Measurements from ENCODE around the gene PIP4K2A.
"Not testable (repeated sequence)": the region's sequence is repeated elsewhere in the genome, so short reads cannot be mapped to it uniquely, and the experiment has no call there.

Gene PIP4K2A

GRCh38 chr10:22718659-22719058 is 4.3 kb upstream of the PIP4K2A start:
- not testable (repeated sequence) for DNase-seq

DNA sequence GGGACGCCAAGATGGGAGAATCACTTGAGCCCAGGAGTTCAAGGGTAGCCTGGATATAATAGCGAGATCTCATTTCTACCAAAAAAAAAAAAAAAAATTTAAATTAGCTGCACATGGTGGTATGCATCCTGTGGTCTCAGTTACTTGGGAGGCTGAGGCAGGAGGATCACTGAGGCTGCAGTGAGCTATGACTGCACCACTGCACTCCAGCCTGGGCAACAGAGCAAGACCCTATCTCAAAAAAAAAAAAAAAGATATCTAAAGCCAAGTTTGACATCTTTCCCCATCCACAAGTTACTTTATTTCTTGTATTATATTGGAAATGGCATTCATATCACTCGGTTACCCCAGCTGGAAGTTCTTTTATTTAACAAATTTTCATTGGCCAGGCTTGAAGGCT is 3.4 kb upstream of the PIP4K2A start:
- DNase-seq = no peak

DNA sequence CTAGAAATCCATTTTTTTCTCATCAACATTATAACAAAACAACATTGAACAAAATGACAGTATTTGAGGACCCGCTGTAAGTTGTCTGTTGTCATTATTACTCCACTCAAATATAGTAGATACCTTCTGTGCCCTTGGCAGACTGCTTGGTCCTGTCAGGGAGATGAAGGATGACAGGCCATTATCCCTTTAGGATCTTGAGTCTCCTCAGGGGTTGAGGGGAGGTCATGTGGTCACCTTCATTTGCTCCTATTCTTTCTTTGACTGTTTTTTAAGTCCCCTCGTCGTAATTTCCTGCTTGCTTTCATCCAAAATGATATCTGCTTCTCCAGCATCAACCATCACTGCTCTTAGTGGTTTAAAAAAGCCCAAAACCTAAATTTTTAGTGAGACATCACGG is 2.6 kb upstream of the PIP4K2A start:
- DNase-seq = no peak

- DNase-seq = no peak
Observed at GRCh38 chr10:22715290-22715625, 880 bp upstream of the PIP4K2A start.

DNA sequence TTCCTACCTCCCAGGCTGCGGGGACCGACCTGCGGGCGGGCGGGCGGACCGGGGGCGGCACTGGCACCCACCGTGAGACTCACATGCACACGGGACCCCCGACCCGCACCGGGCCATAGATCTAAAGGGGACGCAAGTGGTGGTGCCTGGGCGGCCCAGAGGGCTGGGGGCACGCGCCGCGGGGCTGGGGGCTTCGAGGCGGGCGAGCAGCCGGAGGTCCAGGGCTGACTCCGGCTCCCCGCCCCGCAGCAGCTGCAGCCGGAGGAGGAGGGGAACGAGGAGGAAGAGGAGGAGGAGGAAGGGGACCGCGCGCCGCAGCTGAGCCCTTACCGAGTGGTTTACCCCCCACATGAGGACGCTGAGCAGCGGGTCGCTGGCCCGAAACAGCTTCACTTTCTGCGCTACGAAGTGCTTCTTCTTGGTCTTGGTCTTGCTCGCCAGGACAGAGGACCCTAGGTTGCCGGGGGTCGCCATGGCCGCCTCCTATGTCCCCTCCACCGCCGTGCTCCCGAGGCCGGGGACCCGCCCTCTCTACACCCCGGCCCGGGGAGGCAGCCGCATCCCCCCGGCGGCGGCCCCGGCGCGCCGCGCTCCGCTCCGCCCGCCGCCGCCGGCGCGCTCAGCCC is 412 bp downstream of the PIP4K2A start:
- DNase-seq = peak in 2 of 4 experiments; percentile 31 to 38

DNA sequence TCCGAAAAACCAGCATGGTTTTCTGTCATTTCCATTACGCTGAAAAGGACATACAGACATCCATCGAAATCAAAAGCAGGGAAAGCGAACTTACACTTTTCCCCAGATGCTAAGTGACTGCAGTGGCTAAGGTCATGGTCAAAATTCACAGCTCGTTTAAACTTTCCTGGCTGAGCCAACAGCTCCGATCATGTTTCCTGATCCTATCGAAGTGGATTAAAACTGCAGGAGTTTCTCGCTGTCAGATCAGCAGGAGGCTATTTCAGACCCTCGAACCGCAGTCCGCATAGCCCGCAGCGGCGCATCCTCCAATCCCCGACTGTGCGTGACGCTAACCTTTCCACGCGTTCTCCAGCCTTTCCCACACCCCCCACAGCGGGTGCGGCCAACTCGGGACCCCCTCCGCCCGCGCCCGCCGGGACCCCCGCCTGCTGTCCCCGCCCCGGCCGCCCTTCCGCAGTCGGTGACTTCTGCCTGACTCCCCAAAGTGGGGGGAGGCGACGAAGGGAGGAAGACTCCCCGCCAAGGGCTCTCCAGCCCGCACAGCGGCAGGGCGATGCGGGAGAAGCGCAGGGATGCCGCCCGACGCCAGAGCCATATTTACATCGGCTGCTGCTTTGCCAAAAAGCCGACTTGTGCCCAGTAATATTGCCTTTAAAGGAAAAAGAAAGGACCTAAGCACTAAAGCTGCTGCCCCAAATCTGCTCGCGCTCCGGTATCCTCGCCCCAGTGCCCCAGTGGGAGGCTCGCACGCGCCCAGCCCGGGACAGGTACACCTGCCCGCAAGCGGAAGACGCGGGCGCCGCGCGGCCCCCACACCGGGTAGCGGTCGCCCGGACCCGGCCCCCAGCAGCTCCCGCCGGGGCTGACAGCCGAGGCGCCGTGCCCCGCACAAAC is 1.2 kb downstream of the PIP4K2A start:
- DNase-seq = peak in 3 of 4 experiments; percentile 12 to 31 (median 17)

GRCh38 chr10:22712211-22712955 is 2.0 kb downstream of the PIP4K2A start:
- DNase-seq = no peak

GRCh38 chr10:22711373-22711772 is 3.0 kb downstream of the PIP4K2A start:
- DNase-seq = no peak

- no peak for DNase-seq
Observed at GRCh38 chr10:22710139-22710745, 4.1 kb downstream of the PIP4K2A start.

DNA sequence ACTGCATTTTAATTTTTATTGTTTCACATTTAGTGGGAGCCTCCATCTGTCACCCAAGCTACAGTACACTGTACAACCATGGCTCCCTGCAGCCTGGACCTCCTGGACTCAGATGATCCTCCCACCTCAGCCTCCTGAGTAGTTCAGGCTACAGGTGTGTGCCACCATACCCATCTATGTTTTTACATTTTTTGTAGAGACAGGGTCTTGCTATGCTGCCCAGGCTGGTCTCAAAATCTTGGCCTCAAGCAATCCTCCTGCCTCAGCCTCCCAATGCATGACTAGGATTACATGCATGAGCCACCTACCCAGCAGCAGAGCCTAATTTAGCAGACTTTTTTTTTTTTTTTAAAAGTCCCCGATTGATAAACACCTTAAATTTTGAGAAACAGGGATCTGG is 5.6 kb downstream of the PIP4K2A start:
- no peak for DNase-seq

- no peak for DNase-seq
Observed at GRCh38 chr10:22705527-22705926, 8.9 kb downstream of the PIP4K2A start.

- DNase-seq = no peak
Observed at GRCh38 chr10:22704942-22705341, 9.4 kb downstream of the PIP4K2A start.

GRCh38 chr10:22704471-22704911 is 9.9 kb downstream of the PIP4K2A start:
- DNase-seq = no peak

DNA sequence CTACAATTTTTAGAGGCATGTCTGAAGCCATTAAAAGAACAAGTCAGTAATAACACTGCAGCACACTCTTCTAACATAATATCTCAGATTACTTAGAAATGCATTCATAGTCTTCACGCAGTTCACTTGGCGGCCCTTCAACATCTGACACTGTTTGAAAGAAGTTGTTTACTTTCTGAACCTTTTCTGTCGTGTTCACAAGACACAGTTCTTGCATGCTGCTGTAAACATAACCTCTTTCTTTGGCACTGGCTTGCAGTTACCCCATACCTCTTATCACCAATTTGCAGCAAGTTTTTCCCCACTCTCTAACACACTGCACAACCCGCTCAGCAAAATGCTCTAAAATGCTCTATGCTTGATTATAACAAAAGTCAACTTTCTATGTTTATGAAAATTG is 12.0 kb downstream of the PIP4K2A start:
- no peak for DNase-seq

DNA sequence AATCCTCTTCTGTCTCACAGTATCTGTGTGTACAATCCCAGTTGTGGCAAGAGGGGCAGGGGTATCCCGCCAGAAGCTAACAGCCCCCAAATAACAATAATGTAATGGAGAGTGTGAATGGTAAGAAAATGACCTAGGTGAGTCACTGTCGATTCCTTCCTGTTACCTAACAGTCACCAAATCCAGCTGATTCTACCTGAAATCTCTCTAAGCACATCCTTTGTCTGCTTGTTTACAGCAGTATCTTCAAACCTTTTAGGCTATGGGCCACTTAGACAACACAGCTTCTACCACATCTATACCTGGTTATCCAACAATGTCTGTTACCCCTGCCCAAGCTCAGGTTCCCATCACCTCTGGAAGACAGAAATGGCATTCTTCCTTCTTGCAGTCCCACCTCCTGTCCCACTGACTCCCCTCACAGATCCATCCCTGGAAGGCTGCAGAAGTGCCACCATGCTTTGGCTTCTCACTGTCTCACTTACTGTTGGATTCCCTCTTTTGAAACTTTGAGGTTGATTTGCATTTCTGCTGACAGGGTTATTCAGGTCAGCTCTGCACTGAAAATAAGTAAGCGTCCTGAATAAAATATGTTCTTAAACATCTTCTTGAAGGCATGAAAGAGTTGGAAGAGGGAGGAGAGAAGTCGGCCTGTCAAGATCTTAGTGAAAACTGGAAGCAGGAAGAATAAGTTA is 13.1 kb downstream of the PIP4K2A start:
- no peak for DNase-seq

DNA sequence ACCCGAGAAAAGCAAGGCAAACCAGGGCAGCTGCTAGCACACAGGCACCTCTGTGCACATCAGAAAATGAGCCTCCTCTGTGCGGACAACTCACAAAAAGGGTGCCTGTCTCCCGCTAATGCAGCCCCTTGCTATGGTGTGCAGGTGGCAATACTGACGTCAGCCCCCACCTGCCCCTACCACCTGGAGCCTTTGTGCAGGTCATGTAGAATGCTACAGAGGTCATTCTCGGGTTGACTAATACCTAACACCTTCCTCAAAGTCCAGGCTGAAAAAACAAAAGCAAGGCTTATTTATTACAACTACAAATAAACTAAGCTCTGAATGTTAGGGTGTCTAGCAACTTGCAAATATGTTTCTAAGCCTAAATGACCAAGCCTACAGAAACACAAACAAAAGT is 13.9 kb downstream of the PIP4K2A start:
- no peak for DNase-seq

DNA sequence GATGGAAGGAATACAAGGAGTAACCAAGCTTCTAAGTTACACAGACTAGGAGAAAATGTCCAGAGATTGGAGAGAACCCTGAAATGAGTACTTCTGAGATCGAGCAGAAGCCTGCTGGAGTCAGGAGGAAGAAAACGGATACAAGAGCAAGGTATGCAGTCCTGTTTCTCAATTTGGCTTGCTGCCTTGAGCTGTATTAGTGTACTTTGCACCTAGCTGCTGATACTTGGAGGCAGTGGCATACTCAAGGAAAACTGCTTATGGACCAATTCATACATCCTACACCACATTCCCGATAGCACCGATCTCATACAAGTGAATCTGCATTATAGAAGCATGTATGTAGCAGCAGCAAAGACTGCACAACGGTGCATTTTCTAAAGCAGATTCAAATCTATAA is 14.4 kb downstream of the PIP4K2A start:
- DNase-seq = no peak

DNA sequence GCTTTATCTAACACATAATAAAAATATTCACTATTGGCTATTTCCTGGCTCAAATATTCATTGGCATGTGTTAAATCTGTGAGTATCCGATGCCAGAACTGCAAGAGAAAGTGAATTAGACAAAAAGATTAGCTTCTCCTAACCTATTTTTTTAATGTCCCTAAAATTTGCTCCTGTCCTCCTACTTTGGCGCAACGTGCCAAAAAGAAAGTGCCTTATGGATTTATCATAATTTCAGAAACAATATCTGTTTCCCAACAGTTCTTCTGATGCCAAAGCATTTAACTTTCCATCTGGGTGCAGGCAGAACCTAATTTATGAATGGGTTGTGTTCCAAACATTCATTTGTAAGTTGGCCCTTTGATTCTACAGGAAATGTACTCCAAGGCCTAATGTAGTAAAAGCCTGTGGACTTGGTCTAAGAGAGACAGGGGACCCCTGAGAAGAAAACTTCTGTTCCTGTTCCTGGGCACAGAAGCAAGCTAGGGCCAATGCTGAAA is 15.4 kb downstream of the PIP4K2A start:
- no peak for DNase-seq

DNA sequence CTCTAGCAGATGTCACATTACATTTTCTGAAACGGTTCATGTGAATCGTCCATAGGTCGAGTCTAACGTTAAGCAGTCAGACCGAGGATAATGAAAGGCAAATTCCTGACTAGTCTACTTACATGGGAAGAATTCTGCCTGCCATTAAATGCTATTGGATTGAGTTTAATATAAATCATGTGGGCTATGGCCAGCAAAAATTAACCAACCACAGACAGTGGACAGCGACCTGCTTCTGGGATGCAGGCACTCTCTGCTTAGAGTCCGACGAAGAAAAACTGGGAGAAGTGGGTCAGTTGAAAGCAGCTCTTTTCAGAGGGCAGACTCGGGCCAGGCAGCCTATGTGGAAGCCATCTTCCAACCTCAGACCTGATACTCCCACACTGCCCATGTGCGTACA is 16.6 kb downstream of the PIP4K2A start:
- no peak for DNase-seq

DNA sequence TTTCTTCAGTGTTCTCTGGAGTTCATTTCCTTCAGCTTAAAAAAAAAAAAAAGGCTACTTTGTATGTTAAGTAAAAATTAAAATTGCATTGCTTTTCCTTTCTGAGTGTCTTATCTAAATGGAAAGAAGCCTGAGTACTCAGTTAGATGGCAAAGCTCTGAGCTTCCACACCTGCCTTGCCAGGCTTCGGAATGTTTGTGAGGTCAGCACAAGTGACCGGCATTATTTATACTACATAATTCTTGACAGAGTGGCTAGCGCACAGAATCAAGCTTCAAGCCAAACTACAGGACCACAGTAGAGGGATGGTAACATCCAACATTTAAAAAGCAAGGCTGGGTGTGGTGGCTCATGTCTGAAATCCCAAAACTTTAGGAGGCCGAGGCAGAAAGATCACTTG is 17.3 kb downstream of the PIP4K2A start:
- DNase-seq = no peak

DNA sequence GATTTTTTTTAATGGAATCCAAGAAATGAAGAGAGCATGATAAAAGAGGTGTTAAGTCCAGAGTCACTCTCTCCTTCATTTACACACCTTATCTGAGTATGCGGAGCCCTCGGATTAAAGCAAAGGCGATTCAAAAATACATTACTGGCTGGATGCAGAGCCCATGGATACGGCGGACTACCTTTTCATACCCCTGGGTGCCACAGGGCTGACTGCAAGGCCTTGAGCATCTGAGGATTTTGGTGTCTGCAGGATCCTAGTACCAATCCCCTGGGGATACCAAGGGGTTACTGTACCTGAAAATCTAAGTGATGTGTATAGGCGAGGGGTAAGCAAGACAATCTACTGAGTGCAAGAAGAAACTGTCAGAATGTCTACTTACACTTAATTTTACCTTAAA is 20.5 kb downstream of the PIP4K2A start:
- DNase-seq = no peak

- no peak for DNase-seq
Observed at GRCh38 chr10:22693371-22693784, 21.0 kb downstream of the PIP4K2A start.
